Measurements from ENCODE around the gene CDK19. TPM values are rescaled to one million over a fixed set of nuclear protein-coding genes. Genes with fewer than 3 reads are reported as not detected.

CDK19 gene
- polyA plus RNA-seq, 1 donor from 2014 or later: 40.7 TPM

GRCh38 chr6:110618591-110619267 is 196.5 kb downstream of the CDK19 start:
- H3K27ac ChIP-seq (ENCODE audit: low read length): no peak overlapping the region
- TF ChIP-seq RAD21 (conservative IDR thresholded peaks at IDR 0.05): no peak
- no peak for TF ChIP-seq REST (IDR thresholded peaks at IDR 0.05; ENCODE audit: borderline replicate concordance)
- no peak for TF ChIP-seq POLR2AphosphoS5 (IDR thresholded peaks at IDR 0.05)
- TF ChIP-seq MXI1 (conservative IDR thresholded peaks at IDR 0.05; ENCODE audit: poor library complexity, severe bottlenecking): no peak
- TF ChIP-seq EP300 (conservative IDR thresholded peaks at IDR 0.05; ENCODE audit: poor library complexity, severe bottlenecking): no peak

GRCh38 chr6:110617057-110617456 is 198.2 kb downstream of the CDK19 start:
- Histone ChIP-seq H2AFZ (ENCODE audit: low read depth, low read length) (no peak overlapping the region), H3K4me3 (ENCODE audit: low read length) (no peak overlapping the region), H3K79me2 (replicated peaks; ENCODE audit: insufficient read depth, low read length) (no peaks in the 10 kb centered on the region), H3K36me3 (ENCODE audit: insufficient read depth, low read length) (peaks cover 6% of the 10 kb centered on the region), H4K20me1 (ENCODE audit: insufficient read depth) (no peaks in the 10 kb centered on the region), H3K27ac (ENCODE audit: low read length) (no peak overlapping the region), H3K9ac (ENCODE audit: low read length) (no peak overlapping the region), H3K9me2 (ENCODE audit: insufficient read depth, low read length) (no peaks in the 10 kb centered on the region), H3K4me2 (ENCODE audit: low read length) (no peak overlapping the region), H3K9me3 (ENCODE audit: low read length) (no peaks in the 10 kb centered on the region), H3F3A (ENCODE audit: insufficient read depth, low read length, poor library complexity, severe bottlenecking) (no peaks in the 10 kb centered on the region), H3K27me3 (ENCODE audit: insufficient read depth, low read depth, low read length) (no peaks in the 10 kb centered on the region)
- TF ChIP-seq TAF1 (IDR thresholded peaks at IDR 0.05; ENCODE audit: low read depth) (no peak), CTCF (IDR thresholded peaks at IDR 0.05; ENCODE audit: poor library complexity, severe bottlenecking) (no peak)

More at GRCh38 chr6:110618591-110619267, 196.5 kb downstream of the CDK19 start:
- Histone ChIP-seq H3K4me3 (ENCODE audit: low read length) (no peak overlapping the region), H3K36me3 (ENCODE audit: insufficient read depth, low read length) (peaks cover 6% of the 10 kb centered on the region), H4K20me1 (ENCODE audit: insufficient read depth) (no peaks in the 10 kb centered on the region), H3K9me2 (ENCODE audit: insufficient read depth, low read length) (no peaks in the 10 kb centered on the region), H3K79me2 (replicated peaks; ENCODE audit: insufficient read depth, low read length) (no peaks in the 10 kb centered on the region), H3K27me3 (ENCODE audit: insufficient read depth, low read depth, low read length) (no peaks in the 10 kb centered on the region), H2AFZ (ENCODE audit: low read depth, low read length) (no peak overlapping the region), H3F3A (ENCODE audit: insufficient read depth, low read length, poor library complexity, severe bottlenecking) (no peaks in the 10 kb centered on the region), H3K4me2 (ENCODE audit: low read length) (no peak overlapping the region), H3K9me3 (ENCODE audit: low read length) (no peaks in the 10 kb centered on the region), H3K9ac (ENCODE audit: low read length) (no peak overlapping the region)

- Histone ChIP-seq H3K4me3 (ENCODE audit: low read length) (no peak overlapping the region), H3K27me3 (ENCODE audit: insufficient read depth, low read depth, low read length) (no peaks in the 10 kb centered on the region), H3K27ac (ENCODE audit: low read length) (no peak overlapping the region), H3K4me2 (ENCODE audit: low read length) (no peak overlapping the region), H3K9me2 (ENCODE audit: insufficient read depth, low read length) (no peaks in the 10 kb centered on the region), H3K79me2 (replicated peaks; ENCODE audit: insufficient read depth, low read length) (no peaks in the 10 kb centered on the region), H4K20me1 (ENCODE audit: insufficient read depth) (no peaks in the 10 kb centered on the region), H3K9me3 (ENCODE audit: low read length) (no peaks in the 10 kb centered on the region), H3K9ac (ENCODE audit: low read length) (no peak overlapping the region), H2AFZ (ENCODE audit: low read depth, low read length) (no peak overlapping the region), H3K36me3 (ENCODE audit: insufficient read depth, low read length) (peaks cover 9% of the 10 kb centered on the region), H3F3A (ENCODE audit: insufficient read depth, low read length, poor library complexity, severe bottlenecking) (no peaks in the 10 kb centered on the region)
- TF ChIP-seq EP300 (conservative IDR thresholded peaks at IDR 0.05; ENCODE audit: poor library complexity, severe bottlenecking) (no peak), MXI1 (conservative IDR thresholded peaks at IDR 0.05; ENCODE audit: poor library complexity, severe bottlenecking) (no peak)
Observed at GRCh38 chr6:110615722-110616121, 199.5 kb downstream of the CDK19 start.

Measured in neural cell (in vitro differentiated cells).